ENCODE results near the gene TENT4A.

- TF ChIP-seq CTCF (IDR thresholded peaks at IDR 0.05; ENCODE audit: borderline replicate concordance, extremely low read depth, low read length, poor library complexity, severe bottlenecking) (no peak), EZH2 (IDR thresholded peaks at IDR 0.05; ENCODE audit: borderline replicate concordance, low read depth, low read length, severe bottlenecking) (no peak)
Observed at GRCh38 chr5:6761333-6761732, 48.1 kb downstream of the TENT4A start.

All from DND-41 (cell line).